OCI-LY3 (cell line): ENCODE data around the gene PTGER2.

Experiments
- H2AFZ ChIP-seq: fragments of 200-600, 300-600 bp; shearing (Covaris generic); 2 replicates; pipeline ENCODE4 v1.6.0; 2014; ENCODE audit warnings: antibody characterized with exemption, low read depth, low read length
- H3K27ac ChIP-seq: fragments of 200-600, 300-600 bp; sonication (generic); 2 replicates; pipeline ENCODE4 v1.5.1; 2014; ENCODE audit warnings: mild to moderate bottlenecking, low read length, moderate library complexity, mixed read lengths
- H3K27me3 ChIP-seq: fragments of 200-600, 300-600 bp; sonication (generic); 2 replicates; pipeline ENCODE4 v1.6.1; 2014; ENCODE audit warnings: low read depth, low read length, mixed read lengths
- H3K36me3 ChIP-seq: fragments of 200-600, 300-600 bp; sonication (generic); replicated peaks from 2 replicates; pipeline ENCODE3; 2014; ENCODE audit warnings: low read depth, low read length, mixed read lengths
- H3K4me1 ChIP-seq: fragments of 300-600, 200-600 bp; sonication (generic); 2 replicates; pipeline ENCODE4 v1.6.1; 2014; ENCODE audit warnings: low read length, mixed read lengths
- H3K4me2 ChIP-seq: fragments of 200-600, 300-600 bp; sonication (generic); 2 replicates; pipeline ENCODE4 v1.6.1; 2014; ENCODE audit warnings: low read length, mixed read lengths
- H3K4me3 ChIP-seq: fragments of 300-600, 200-600 bp; sonication (generic); 2 replicates; pipeline ENCODE4 v1.5.1; 2014; ENCODE audit warnings: antibody characterized with exemption, mild to moderate bottlenecking, low read length, moderate library complexity
- H3K79me2 ChIP-seq: fragments of 300-600, 200-600 bp; shearing (Covaris generic); 2 replicates; pipeline ENCODE4 v1.6.1; 2014; ENCODE audit warnings: mild to moderate bottlenecking, low read length, mixed read lengths
- H3K9ac ChIP-seq: fragments of 300-600, 200-600 bp; shearing (Covaris generic); 2 replicates; pipeline ENCODE4 v1.6.0; 2014; ENCODE audit warnings: mild to moderate bottlenecking, low read length, moderate library complexity
- H3K9me3 ChIP-seq: fragments of 200-600, 300-600 bp; shearing (Covaris generic); 2 replicates; pipeline ENCODE4 v1.6.1; 2014; ENCODE audit warnings: low read length, mixed read lengths; ENCODE audit not compliant: insufficient read depth
- H4K20me1 ChIP-seq: fragments of 200-600, 300-600 bp; sonication (generic); 2 replicates; pipeline ENCODE4 v1.6.1; 2016; ENCODE audit warnings: low read length, mixed read lengths; ENCODE audit not compliant: insufficient read depth
- CTCF ChIP-seq: fragments of 200-600, 300-600 bp; sonication (generic); IDR thresholded peaks from 2 replicates; pipeline ENCODE4 v1.5.1; 2014; ENCODE audit warnings: antibody characterized with exemption, low read length, low read depth
- EZH2phosphoT487 ChIP-seq: fragments of 200-600 bp; shearing (Covaris generic); IDR thresholded peaks from 2 replicates; pipeline ENCODE4 v1.6.1; 2018; ENCODE audit warnings: antibody characterized with exemption, mixed run types, low read depth

Gene PTGER2

GRCh38 chr14:52304248-52304904 lies 9.7 kb upstream of the PTGER2 start:
- Histone ChIP-seq H3K27ac (no peak overlapping the region), H3K36me3 (no peaks in the 10 kb centered on the region), H3K9me3 (no peaks in the 10 kb centered on the region), H2AFZ (no peak overlapping the region), H3K27me3 (peaks cover 63% of the 10 kb centered on the region), H4K20me1 (no peaks in the 10 kb centered on the region), H3K79me2 (no peaks in the 10 kb centered on the region), H3K4me2 (no peak overlapping the region), H3K9ac (no peak overlapping the region), H3K4me1 (0 out of 2 replicates have a peak, but pooled peaks cover under 1% of the 10 kb centered on the region), H3K4me3 (no peak overlapping the region)
- TF ChIP-seq EZH2phosphoT487 (no peak), CTCF (no peak)

GRCh38 chr14:52305014-52305413 lies 9.1 kb upstream of the PTGER2 start:
- TF ChIP-seq EZH2phosphoT487 (no peak), CTCF (no peak)
- Histone ChIP-seq H3K4me2 (no peak overlapping the region), H3K9me3 (no peaks in the 10 kb centered on the region), H3K36me3 (no peaks in the 10 kb centered on the region), H3K4me3 (no peak overlapping the region), H3K27ac (no peak overlapping the region), H3K4me1 (no peaks in the 10 kb centered on the region), H3K27me3 (peaks cover 70% of the 10 kb centered on the region), H3K79me2 (no peaks in the 10 kb centered on the region), H3K9ac (no peak overlapping the region), H4K20me1 (no peaks in the 10 kb centered on the region), H2AFZ (no peak overlapping the region)

DNA sequence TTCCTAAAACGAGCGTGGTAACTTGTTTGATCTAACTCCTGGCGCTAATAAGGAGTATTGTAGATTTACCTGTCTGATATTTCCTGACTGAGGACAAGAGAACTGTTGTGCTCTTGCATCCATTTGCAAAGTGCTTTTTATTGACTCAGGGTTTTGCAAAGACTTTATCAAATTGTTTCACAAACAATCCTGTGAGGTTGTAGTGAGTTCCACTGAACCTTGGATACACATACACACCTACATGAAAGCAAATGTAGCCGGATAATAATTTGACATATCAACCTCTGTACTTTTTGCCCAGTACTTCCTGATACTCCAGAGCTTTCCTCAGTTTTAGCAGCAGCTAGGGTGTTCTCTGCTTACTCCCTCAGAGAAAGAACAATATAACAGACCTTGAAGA lies 6.7 kb upstream of the PTGER2 start:
- Histone ChIP-seq H3K79me2 (no peaks in the 10 kb centered on the region), H3K9ac (no peak overlapping the region), H3K4me1 (peaks cover 13% of the 10 kb centered on the region), H3K27ac (no peak overlapping the region), H4K20me1 (no peaks in the 10 kb centered on the region), H2AFZ (no peak overlapping the region), H3K4me2 (no peak overlapping the region), H3K4me3 (no peak overlapping the region), H3K36me3 (no peaks in the 10 kb centered on the region), H3K27me3 (peaks cover 61% of the 10 kb centered on the region), H3K9me3 (peaks cover 2% of the 10 kb centered on the region; the same call in 1 of the 2 replicates)
- TF ChIP-seq EZH2phosphoT487 (no peak), CTCF (no peak)

- no peak overlapping the region for H3K9ac ChIP-seq
- H3K4me1 ChIP-seq: peaks cover 13% of the 10 kb centered on the region
- no peaks in the 10 kb centered on the region for H3K79me2 ChIP-seq
- TF ChIP-seq EZH2phosphoT487: no peak
- H3K4me3 ChIP-seq: no peak overlapping the region
- no peak overlapping the region for H3K4me2 ChIP-seq
- no peaks in the 10 kb centered on the region for H3K36me3 ChIP-seq
- H4K20me1 ChIP-seq: no peaks in the 10 kb centered on the region
- no peak overlapping the region for H2AFZ ChIP-seq
- no peak overlapping the region for H3K27ac ChIP-seq
- H3K27me3 ChIP-seq: peaks cover 57% of the 10 kb centered on the region
- peaks cover 2% of the 10 kb centered on the region; the same call in 1 of the 2 replicates for H3K9me3 ChIP-seq
Measured at GRCh38 chr14:52307905-52308304, 6.2 kb upstream of the PTGER2 start.
